Measurements from ENCODE around the gene NFATC2IP. TPM values are rescaled to one million over a fixed set of nuclear protein-coding genes. Genes with fewer than 3 reads are reported as not detected.

Gene NFATC2IP
- total and polyA plus RNA-seq, 2 of the 8 experiments (the other 6 are each of a cell fraction or from before 2014, with no cell fraction given), result 54.4 to 71.5 TPM

DNA sequence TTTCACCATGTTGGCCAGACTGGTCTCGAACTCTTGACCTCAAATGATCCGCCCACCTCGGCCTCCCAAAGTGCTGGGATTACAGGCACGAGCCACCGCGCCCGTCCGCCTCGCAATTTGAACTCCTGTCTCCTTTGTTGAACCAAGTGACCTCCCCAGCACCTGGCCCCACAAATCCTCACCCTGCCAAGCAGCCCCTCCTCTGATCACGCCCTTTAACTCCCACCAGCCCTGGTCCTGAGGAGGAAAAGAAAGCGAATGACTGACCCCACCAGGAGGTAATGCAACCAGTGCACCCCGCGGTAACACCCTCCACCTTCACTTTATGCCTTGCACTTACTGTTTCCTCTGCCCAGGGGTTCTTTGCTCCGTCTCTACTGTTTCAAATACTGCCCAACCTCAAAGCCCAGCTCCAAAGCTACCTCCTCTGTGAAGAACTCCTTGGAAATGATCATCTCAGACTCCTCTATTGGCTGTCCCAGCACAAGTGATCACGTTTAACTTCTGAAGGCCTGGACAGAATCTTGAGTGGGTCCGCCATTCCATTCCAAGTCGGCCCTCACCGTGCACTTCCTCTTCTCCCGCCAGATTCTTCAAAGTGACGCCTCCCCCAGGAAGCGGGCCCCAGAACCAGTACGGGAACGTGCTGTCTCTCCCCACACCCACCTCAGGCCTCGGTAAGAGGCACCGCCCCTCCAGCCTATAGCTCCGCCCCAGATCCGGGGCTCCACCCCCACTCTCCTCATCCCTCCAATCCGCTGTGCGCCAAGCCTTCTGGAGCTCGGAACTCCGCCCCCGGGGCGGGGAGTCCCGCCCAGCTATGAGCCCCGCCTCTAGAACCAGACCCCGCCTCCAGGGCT lies 14.6 kb upstream of the NFATC2IP start (continued):
- TF ChIP-seq RNF2 (IDR thresholded peaks at IDR 0.05; ENCODE audit: borderline replicate concordance, low read depth, low read length, missing control alignments, poor library complexity, severe bottlenecking) (no peak), RXRA (IDR thresholded peaks at IDR 0.05; ENCODE audit: insufficient read depth, low read depth, low read length) (no peak), CREB1 (IDR thresholded peaks at IDR 0.05) (no peak), SRF (IDR thresholded peaks at IDR 0.05; ENCODE audit: low read depth, low read length) (no peak)
- TF ChIP-seq, protein P1, sequence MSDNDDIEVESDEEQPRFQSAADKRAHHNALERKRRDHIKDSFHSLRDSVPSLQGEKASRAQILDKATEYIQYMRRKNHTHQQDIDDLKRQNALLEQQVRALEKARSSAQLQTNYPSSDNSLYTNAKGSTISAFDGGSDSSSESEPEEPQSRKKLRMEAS (IDR thresholded peaks at IDR 0.05), result peak; percentile 65; the same call in 1 of the 2 replicates
- TF ChIP-seq, protein P2, sequence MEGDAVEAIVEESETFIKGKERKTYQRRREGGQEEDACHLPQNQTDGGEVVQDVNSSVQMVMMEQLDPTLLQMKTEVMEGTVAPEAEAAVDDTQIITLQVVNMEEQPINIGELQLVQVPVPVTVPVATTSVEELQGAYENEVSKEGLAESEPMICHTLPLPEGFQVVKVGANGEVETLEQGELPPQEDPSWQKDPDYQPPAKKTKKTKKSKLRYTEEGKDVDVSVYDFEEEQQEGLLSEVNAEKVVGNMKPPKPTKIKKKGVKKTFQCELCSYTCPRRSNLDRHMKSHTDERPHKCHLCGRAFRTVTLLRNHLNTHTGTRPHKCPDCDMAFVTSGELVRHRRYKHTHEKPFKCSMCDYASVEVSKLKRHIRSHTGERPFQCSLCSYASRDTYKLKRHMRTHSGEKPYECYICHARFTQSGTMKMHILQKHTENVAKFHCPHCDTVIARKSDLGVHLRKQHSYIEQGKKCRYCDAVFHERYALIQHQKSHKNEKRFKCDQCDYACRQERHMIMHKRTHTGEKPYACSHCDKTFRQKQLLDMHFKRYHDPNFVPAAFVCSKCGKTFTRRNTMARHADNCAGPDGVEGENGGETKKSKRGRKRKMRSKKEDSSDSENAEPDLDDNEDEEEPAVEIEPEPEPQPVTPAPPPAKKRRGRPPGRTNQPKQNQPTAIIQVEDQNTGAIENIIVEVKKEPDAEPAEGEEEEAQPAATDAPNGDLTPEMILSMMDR (IDR thresholded peaks at IDR 0.05; ENCODE audit: control extremely low read depth in 1 of 3, insufficient read depth in 1 of 3, low read depth in 1 of 3, low read length in 3 of 3), result no peak

Measured in H1 (cell line).